HG02973 (cell line): Measurements from ENCODE around the gene PTPRE.

ENCODE experiments used
- ATAC-seq: cut with Tn5 transposase; IDR thresholded peaks from one replicate; pipeline ENCODE4 v1.9.1; 2021; ENCODE audit warnings: moderate library complexity; ENCODE audit not compliant: unreplicated experiment

The PTPRE gene

GRCh38 chr10:128040096-128040495 lies 133.2 kb downstream of the PTPRE start:
- no peak for ATAC-seq

GRCh38 chr10:128040681-128041080 lies 133.8 kb downstream of the PTPRE start:
- no peak for ATAC-seq

- no peak for ATAC-seq
These were observed 135.3 kb downstream of the PTPRE start for GRCh38 chr10:128042131-128042610.

- ATAC-seq = no peak
These were observed 136.5 kb downstream of the PTPRE start for GRCh38 chr10:128043259-128044045.

DNA sequence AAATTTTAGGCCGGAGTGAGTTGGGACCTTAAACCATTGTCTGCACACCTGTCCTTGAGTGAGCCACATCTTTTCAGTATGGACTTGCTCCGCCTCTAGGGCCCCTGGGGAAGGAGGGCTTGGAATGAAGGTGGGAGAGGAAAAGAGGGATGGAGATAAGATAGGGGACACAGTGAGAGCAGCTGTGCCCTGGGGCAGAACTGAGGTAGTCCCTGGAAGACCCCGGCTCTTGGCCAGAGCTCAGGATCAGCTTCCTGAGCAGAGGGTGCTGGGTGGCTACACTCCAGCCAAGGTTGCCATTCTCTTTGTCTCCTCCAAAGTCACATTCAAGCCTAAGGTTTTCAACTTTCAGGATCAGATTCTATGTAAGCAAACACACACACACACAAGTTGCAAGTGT lies 137.3 kb downstream of the PTPRE start:
- ATAC-seq = no peak

GRCh38 chr10:128044961-128045832 lies 138.3 kb downstream of the PTPRE start:
- no peak for ATAC-seq

GRCh38 chr10:128045833-128046120 lies 138.9 kb downstream of the PTPRE start:
- ATAC-seq = no peak

- ATAC-seq = no peak
These were observed 139.5 kb downstream of the PTPRE start for GRCh38 chr10:128046156-128046952.

DNA sequence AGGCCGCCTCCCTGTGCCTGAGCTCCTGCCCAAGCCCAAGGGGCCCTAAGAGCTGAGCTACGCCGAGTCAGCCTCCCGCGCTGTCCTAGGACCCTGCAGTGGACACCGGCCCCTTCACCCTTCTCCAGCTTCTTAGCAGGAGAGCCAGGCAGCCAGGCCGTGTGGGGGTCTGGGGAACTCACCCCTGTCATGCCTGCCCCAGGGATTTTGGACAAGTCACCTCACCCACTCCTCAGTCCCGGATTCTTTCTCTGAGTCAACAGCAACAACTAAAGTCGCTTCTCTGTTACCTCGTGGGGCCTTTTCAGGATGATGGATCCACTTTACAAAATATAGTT lies 140.0 kb downstream of the PTPRE start:
- ATAC-seq = no peak

- ATAC-seq = peak; percentile 96
These were observed 140.4 kb downstream of the PTPRE start for GRCh38 chr10:128047351-128047750.

DNA sequence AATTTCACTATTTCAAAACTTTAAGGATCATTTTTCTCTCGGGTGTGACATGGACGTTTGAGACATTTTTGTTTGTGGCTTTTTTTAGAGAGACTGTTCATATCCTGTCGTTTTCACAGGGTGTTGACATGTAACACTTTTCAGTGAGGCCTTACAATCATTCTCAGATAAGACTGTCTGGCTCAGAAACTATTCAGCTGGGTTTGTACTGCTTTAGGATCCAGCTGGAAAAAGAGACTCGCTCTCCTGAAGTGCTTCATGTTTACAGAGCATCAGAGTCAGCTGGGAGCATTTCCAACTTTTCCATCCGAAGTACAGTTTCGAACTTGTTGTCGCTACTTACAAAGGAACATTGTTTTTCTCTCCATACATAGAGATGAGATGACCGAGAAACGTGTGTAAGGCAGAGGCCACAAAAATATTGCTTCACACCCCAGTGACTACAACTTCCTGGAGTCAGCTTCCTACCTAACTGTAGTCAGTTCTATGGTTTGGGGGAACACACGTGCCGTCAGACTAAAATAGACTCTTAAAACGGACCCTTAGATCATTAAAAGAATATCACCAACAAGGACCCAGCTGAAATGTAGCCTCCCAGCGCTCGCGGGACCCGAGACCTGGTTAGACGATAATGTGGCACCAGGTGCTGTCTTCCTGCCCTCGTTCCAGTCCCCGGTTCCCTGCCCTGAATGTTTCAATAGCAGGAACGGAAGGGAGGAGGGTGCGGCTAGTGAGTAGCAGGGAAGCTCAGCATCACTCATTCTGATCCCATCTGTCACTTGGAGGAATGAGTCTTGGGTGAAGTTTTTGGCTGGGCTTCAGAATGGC lies 141.3 kb downstream of the PTPRE start:
- no peak for ATAC-seq

GRCh38 chr10:128048819-128049210 lies 141.9 kb downstream of the PTPRE start:
- no peak for ATAC-seq

DNA sequence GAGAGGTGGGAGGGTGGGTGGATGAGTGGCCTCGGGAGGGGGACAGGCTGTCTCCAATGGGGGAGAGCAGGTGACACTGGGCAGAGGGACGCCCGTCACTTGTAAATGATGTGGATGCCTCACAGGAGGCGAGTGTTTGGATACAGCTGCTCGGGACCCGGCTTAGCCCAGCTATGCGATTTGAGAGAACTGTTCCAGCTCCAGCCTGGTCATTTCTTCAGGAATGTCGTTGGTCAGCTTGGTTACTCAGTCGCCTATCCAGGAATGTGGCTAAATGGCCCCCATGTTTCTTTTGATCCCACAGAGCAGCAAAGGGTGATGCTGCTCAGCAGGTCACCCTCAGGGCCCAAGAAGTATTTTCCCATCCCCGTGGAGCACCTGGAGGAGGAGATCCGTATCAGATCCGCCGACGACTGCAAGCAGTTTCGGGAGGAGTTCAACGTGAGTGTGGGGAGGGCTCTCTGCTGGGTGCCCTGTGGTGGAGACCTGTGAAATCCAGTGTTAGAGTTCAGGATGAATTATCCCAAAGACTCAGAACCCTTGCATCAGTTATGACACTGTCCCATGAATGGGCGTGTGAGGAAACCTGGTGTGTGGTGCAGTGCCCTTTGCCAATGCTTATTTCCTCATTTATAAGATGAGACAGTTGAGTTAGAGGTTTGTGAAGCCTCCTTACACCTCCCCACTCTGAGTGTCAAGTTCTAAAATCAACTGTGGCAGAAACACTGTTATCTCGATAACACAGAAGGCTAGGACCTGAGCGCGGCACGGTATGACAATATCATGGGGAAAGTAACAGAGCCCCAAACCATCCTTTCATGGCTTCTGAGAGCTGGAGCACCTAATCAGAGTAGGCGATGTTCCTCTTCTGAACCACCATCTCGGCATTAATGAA lies 142.6 kb downstream of the PTPRE start:
- no peak for ATAC-seq

DNA sequence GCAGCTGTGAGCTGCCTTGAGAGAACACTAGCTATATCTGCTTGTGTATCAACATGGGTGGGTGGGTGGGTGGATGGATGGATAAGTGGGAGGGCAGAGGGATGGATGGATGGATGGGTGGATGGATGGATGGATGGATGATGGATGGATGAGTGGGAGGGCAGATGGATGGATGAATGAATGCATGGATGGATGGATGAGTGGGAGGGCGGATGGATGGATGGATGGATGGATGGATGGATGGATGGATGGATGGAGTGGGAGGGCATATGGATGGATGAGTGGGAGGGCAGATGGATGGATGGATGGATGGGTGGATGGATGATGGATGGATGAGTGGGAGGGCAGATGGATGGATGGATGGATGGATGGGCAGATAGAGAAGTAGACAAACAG lies 143.2 kb downstream of the PTPRE start:
- ATAC-seq = no peak

- no peak for ATAC-seq
These were observed 144.0 kb downstream of the PTPRE start for GRCh38 chr10:128050936-128051335.

DNA sequence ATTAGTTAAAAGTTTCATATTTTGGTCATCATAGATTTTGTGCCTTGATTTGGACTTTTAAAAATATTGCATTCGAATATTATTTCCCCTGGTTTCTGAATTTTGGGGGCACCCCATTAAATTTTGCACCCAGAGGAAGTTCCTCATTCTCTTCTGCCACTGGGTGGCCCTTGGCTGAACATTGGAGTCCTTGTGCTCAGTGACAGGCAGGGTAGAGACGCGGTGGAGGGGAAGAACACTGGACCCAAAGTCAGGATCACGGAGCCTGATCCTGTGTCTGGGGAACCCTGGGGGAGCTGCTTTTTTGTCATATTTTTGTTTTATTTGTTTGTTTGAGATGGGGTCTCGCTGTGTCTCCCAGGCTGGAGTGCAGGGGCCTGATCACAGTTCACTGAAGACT lies 144.6 kb downstream of the PTPRE start:
- ATAC-seq = no peak

GRCh38 chr10:128052696-128053095 lies 145.8 kb downstream of the PTPRE start:
- ATAC-seq = no peak

DNA sequence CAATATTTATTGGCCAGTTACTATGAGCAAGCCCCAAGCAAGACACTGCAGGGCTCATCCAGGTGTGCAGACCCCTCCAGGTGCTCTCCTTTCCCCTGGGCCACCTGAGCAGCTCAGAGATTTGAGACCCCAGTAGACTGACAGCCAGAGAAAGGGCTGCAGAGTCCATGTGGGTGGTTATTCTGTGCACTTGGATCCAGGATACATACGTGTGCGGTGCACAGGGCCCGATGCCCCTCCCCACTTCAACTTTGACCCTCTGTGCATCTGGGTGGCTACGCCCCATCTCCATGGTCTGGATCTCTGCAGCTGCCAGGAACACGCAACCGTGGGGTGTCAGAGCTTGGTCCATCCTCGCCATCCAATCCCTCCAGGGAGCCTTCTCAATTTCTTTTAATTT lies 146.5 kb downstream of the PTPRE start:
- no peak for ATAC-seq

- ATAC-seq = no peak
These were observed 147.5 kb downstream of the PTPRE start for GRCh38 chr10:128054163-128054970.
